Effector memory CD8-positive, alpha-beta T cell (primary cell): ENCODE data around the gene MLNR.

Source experiments
- ATAC-seq: fragments of 150-1000 bp; cut with Tn5 transposase; replicated peaks from 2 replicates; pipeline ENCODE4 v1.10.0; 2021; ENCODE audit warnings: mild to moderate bottlenecking, moderate library complexity
- DNase-seq, 3 experiments: peaks; one replicate each; pipeline ENCODE4 v3.0.0; 2021
- H3K27ac Mint-ChIP-seq, 2 donors: one replicate each; pipeline ENCODE4 v1.8.0; 2022; ENCODE audit warnings: mild to moderate bottlenecking in 2 of 2, mixed read lengths in 2 of 2, moderate library complexity in 2 of 2
- H3K27me3 Mint-ChIP-seq, 2 donors: one replicate each; pipeline ENCODE4 v1.8.0; 2022; ENCODE audit warnings: mixed read lengths in 2 of 2
- H3K36me3 Mint-ChIP-seq: one replicate; pipeline ENCODE4 v1.8.0; 2022; ENCODE audit warnings: mild to moderate bottlenecking, moderate library complexity, mixed read lengths; ENCODE audit not compliant: insufficient read depth
- H3K4me1 Mint-ChIP-seq, 2 donors: one replicate each; pipeline ENCODE4 v1.8.0; 2022; ENCODE audit warnings: low read depth in 2 of 2, mixed read lengths in 2 of 2
- H3K4me3 Mint-ChIP-seq, 2 donors: one replicate each; pipeline ENCODE4 v1.8.0; 2022; ENCODE audit warnings: mild to moderate bottlenecking in 2 of 2, mixed read lengths in 2 of 2, moderate library complexity in 2 of 2
- H3K9me3 Mint-ChIP-seq, 2 donors: one replicate each; pipeline ENCODE4 v1.8.0; 2022; ENCODE audit warnings: mixed read lengths in 2 of 2

MLNR gene

GRCh38 chr13:49271264-49271663 is 51.1 kb downstream of the MLNR start:
- Mint-ChIP-seq H3K4me1 (no peaks in the 10 kb centered on the region), H3K27ac (peak overlapping the region in 1 of 2 donors; percentile 16), H3K9me3 (no peaks in the 10 kb centered on the region), H3K4me3 (no peak overlapping the region), H3K27me3 (no peaks in the 10 kb centered on the region), H3K36me3 (peaks cover 19% of the 10 kb centered on the region)
- no peak for ATAC-seq
- DNase-seq, result no peak
